Breast epithelium (tissue), 4 donors: Measurements from ENCODE around the gene CRYBA1. TPM values are rescaled to one million over a fixed set of nuclear protein-coding genes. Genes with fewer than 3 reads are reported as not detected.

ENCODE experiments used
- DNase-seq, 2 donors: peaks; one replicate each; pipeline ENCODE4 v3.0.0-alpha.2; 2019; ENCODE audit warnings: low spot score in 2 of 2
- H3K27ac ChIP-seq, 2 donors: fragments of 200-600 bp; sonication (generic) in 1 of 2; one replicate each; pipeline ENCODE4 v1.5.1; 2016 to 2019; ENCODE audit warnings: mild to moderate bottlenecking in 1 of 2
- H3K27me3 ChIP-seq, 2 donors: fragments of 200-600 bp; sonication (generic) in 1 of 2; one replicate each; pipeline versions ENCODE4 v1.5.1 to v1.6.0; 2017 to 2019; ENCODE audit warnings: control low read depth in 1 of 2, mild to moderate bottlenecking in 1 of 2
- H3K36me3 ChIP-seq: fragments of 200-600 bp; one replicate; pipeline ENCODE4 v1.5.1; 2019
- H3K4me1 ChIP-seq, 2 donors: fragments of 200-600 bp; sonication (generic); one replicate each; pipeline ENCODE4 v1.5.1; 2016 to 2019; ENCODE audit warnings: control low read depth in 1 of 2
- H3K4me3 ChIP-seq, 3 donors: fragments of 200-600 bp; sonication (generic); 1 replicate in 2 of 3; 2 replicates in 1 of 3; pipeline ENCODE4 v1.5.1; 2016 to 2019; ENCODE audit warnings: mild to moderate bottlenecking in 3 of 3, moderate library complexity in 2 of 3
- H3K9me3 ChIP-seq, 2 donors: fragments of 200-600 bp; sonication (generic) in 1 of 2; one replicate each; pipeline ENCODE4 v1.5.1; 2016 to 2019; ENCODE audit warnings: control low read depth in 1 of 2
- CTCF ChIP-seq, 3 donors: fragments of 450-650 bp; IDR thresholded peaks; one replicate each; pipeline ENCODE4 v1.5.1; 2016 to 2017; ENCODE audit warnings: antibody characterized with exemption in 3 of 3, mild to moderate bottlenecking in 3 of 3, moderate library complexity in 3 of 3
- POLR2A ChIP-seq: fragments of 450-650 bp; IDR thresholded peaks from one replicate; pipeline ENCODE4 v1.6.1; 2016; ENCODE audit warnings: antibody characterized with exemption, mild to moderate bottlenecking, moderate library complexity
- POLR2AphosphoS5 ChIP-seq, 3 donors: sonication (generic); formaldehyde crosslinking; IDR thresholded peaks; one replicate each; pipeline ENCODE4 v1.6.1; 2017; ENCODE audit warnings: antibody characterized with exemption in 3 of 3
- intact Hi-C: fragments of 100-400 bp; cut with DNase I; formaldehyde crosslinking; loops from one replicate; pipeline ENCODE4 v1.15.1; 2023; ENCODE audit warnings: low total_unique reads
- total RNA-seq, 3 donors: library from RNA; depleted of rRNA; stranded (reverse); fragments of >200 nt; gene quantifications; one replicate each; pipeline ENCODE4 v1.1.0, GENCODE V29; 2016

CRYBA1 gene
- total RNA-seq, 3 donors from 2014 or later, result not detected

DNA sequence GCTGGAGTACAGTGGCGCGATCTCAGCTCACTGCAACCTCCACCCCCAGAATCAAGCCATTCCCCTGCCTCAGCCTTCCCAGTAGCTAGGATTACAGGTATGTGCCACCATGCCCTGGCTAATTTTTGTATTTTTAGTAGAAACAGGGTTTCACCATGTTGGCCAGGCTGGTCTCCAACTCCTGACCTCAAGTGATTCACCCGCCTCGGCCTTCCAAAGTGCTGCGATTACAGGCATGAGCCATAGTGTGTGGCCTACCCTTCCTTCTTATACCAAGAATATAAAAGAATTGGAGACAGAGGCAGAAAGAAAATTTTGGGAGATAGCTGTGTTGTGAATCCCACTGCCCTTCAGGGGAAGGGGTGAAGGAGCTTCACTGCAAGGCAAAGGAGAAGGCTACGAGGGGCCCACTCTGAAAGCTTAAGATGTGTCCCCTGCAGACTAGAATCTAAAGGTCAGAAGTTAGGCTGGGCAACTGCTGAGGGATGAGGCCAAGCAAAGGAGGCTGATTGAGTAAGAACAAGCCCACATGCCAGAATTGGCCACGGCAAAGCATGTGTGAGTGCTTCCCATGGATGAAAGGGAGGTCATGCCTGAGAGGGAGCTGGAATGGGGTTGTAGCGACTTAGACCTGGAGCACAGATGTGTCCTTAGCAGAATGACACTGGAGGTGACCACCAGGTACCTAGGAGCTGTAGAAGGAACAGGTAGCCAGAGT is 8.4 kb upstream of the CRYBA1 start:
- Histone ChIP-seq H3K4me1 (no peaks in the 10 kb centered on the region), H3K27me3 (no peaks in the 10 kb centered on the region), H3K4me3 (no peak overlapping the region), H3K9me3 (no peaks in the 10 kb centered on the region), H3K36me3 (no peaks in the 10 kb centered on the region), H3K27ac (no peak overlapping the region)
- TF ChIP-seq CTCF (IDR thresholded peaks at IDR 0.05), result no peak
- no peak for TF ChIP-seq POLR2A
- no peak for TF ChIP-seq POLR2AphosphoS5 (IDR thresholded peaks at IDR 0.05)
- intact Hi-C loops, result no loop called here
- DNase-seq, result no peak

- H3K9me3 ChIP-seq, result no peaks in the 10 kb centered on the region
- H3K4me3 ChIP-seq, result no peak overlapping the region
- H3K36me3 ChIP-seq, result no peaks in the 10 kb centered on the region
- TF ChIP-seq CTCF (IDR thresholded peaks at IDR 0.05) (no peak), POLR2A (no peak), POLR2AphosphoS5 (IDR thresholded peaks at IDR 0.05) (no peak)
- intact Hi-C loops, result no loop called here
- H3K27me3 ChIP-seq, result no peaks in the 10 kb centered on the region
- no peaks in the 10 kb centered on the region for H3K4me1 ChIP-seq
- no peak for DNase-seq
- peak overlapping the region in 1 of 2 donors; percentile 43 for H3K27ac ChIP-seq
These were observed 6.2 kb upstream of the CRYBA1 start for GRCh38 chr17:29240477-29240876.

DNA sequence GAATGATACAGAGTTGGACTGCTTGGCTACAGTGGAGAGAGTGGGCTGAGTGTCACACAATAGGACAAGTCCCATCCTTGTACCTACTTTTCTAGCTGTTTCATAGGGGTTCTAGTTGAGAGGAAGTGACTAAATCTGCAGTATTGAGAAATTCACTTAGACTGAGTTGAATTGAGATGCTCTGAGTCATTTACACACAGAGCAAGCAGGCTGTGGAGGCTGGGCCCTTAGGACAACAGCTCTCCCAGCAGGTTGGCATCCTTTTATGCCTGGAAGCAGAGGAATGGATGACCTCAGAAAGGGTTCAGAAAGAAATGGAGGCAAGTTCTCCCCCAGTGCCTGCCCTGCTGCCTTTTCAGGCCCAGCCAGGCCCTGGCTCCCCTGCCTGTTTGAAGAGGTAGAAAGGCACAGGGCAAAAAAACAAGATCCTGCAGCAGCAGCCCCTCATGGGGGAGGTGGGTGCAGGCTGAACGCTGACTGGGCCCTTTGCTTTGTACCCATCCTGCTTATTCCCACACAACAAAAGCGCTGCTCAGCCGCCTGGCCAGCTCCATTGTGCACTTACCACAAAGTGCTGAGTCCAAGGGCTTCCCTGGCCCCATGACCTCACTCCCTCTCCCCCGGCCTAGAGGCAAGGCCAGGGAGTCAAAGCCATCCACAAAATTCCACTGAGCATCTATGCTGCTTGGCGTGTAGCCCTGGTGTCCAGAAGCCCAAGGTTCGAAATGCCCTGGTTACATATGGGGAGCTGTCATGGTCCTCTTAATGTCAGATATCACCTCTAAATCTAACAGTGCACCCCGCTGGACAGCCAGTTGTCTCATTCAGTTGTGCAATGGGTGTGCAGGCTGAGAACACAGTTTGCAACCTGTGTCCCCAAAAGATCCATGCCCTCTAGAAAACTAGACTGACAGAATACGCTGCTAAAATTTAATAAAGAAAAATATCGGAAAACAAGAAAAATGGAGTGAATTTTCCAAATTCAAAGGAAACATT is 5.4 kb upstream of the CRYBA1 start:
- DNase-seq, result peak in 1 of 2 donors; percentile 33
- H3K27ac ChIP-seq, result peak overlapping the region; percentile 52 to 64
- no peaks in the 10 kb centered on the region for H3K27me3 ChIP-seq
- H3K36me3 ChIP-seq, result no peaks in the 10 kb centered on the region
- TF ChIP-seq CTCF (IDR thresholded peaks at IDR 0.05) (no peak), POLR2A (no peak), POLR2AphosphoS5 (IDR thresholded peaks at IDR 0.05) (no peak)
- H3K9me3 ChIP-seq, result no peaks in the 10 kb centered on the region
- H3K4me3 ChIP-seq, result no peak overlapping the region
- H3K4me1 ChIP-seq, result no peaks in the 10 kb centered on the region
- intact Hi-C loops, result no loop called here

DNA sequence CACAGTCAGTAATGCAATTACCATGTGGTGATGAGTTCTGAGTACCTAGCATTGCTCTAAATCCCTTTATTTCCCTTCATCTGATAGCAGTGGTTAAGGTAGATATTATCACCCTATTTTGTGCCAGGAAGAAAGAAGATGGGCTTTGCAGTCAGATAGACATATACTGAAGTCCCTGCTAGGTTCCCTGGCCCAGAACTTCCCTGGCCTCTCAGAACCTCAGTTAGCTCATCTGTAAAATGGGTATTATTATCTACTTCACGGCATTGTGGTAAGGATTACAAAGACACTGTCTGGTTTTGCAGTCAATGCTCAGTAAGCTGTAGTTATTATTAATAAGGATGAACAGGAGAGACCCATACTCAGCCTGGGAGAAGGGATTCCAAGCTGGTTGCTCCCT is 4.6 kb upstream of the CRYBA1 start:
- Histone ChIP-seq H3K4me3 (no peak overlapping the region), H3K4me1 (no peaks in the 10 kb centered on the region), H3K9me3 (no peaks in the 10 kb centered on the region), H3K27ac (no peak overlapping the region), H3K27me3 (no peaks in the 10 kb centered on the region), H3K36me3 (no peaks in the 10 kb centered on the region)
- intact Hi-C loops, result no loop called here
- no peak for DNase-seq
- TF ChIP-seq CTCF (IDR thresholded peaks at IDR 0.05) (no peak), POLR2AphosphoS5 (IDR thresholded peaks at IDR 0.05) (no peak), POLR2A (no peak)

GRCh38 chr17:29242790-29243189 is 3.9 kb upstream of the CRYBA1 start:
- H3K9me3 ChIP-seq, result no peaks in the 10 kb centered on the region
- TF ChIP-seq CTCF (IDR thresholded peaks at IDR 0.05), result no peak
- no peak for TF ChIP-seq POLR2AphosphoS5 (IDR thresholded peaks at IDR 0.05)
- H3K4me1 ChIP-seq, result no peaks in the 10 kb centered on the region

More at GRCh38 chr17:29242790-29243189, 3.9 kb upstream of the CRYBA1 start:
- no peak for DNase-seq
- Histone ChIP-seq H3K36me3 (no peaks in the 10 kb centered on the region), H3K27me3 (no peaks in the 10 kb centered on the region), H3K4me3 (no peak overlapping the region), H3K27ac (no peak overlapping the region)
- intact Hi-C loops, result no loop called here
